ENCODE measurements around the gene FAM200B. TPM values are rescaled to one million over a fixed set of nuclear protein-coding genes. Genes with fewer than 3 reads are reported as not detected.

FAM200B gene
- total RNA-seq, 1 donor from 2014 or later: 29.1 TPM

GRCh38 chr4:15651676-15652075 lies 30.0 kb upstream of the FAM200B start:
- H3K4me1 ChIP-seq: peaks cover 89% of the 10 kb centered on the region
- intact Hi-C loops (cut with micrococcal nuclease): no loop called here
- no peaks in the 10 kb centered on the region for H3K27me3 ChIP-seq (ENCODE audit: low read depth)
- H3K27ac ChIP-seq (replicated peaks): peak overlapping the region; percentile 99
- no peak for DNase-seq
- TF ChIP-seq CTCF (IDR thresholded peaks at IDR 0.05; ENCODE audit: borderline replicate concordance): no peak
- H3K4me3 ChIP-seq: peak overlapping the region; percentile 82
- H3K9me3 ChIP-seq (replicated peaks): no peaks in the 10 kb centered on the region
- H3K36me3 ChIP-seq: no peaks in the 10 kb centered on the region

- Histone ChIP-seq H3K36me3 (no peaks in the 10 kb centered on the region), H3K4me1 (peaks cover 84% of the 10 kb centered on the region), H3K9me3 (replicated peaks) (no peaks in the 10 kb centered on the region), H3K27ac (replicated peaks) (peak overlapping the region; percentile 99), H3K27me3 (ENCODE audit: low read depth) (no peaks in the 10 kb centered on the region), H3K4me3 (peak overlapping the region; percentile 82)
- intact Hi-C loops (cut with micrococcal nuclease): no loop called here
- no peak for DNase-seq
- no peak for TF ChIP-seq CTCF (IDR thresholded peaks at IDR 0.05; ENCODE audit: borderline replicate concordance)
These were observed 29.4 kb upstream of the FAM200B start for GRCh38 chr4:15652191-15652590.

- DNase-seq: no peak
- TF ChIP-seq CTCF (IDR thresholded peaks at IDR 0.05; ENCODE audit: borderline replicate concordance): no peak
- Histone ChIP-seq H3K4me1 (peaks cover 77% of the 10 kb centered on the region), H3K9me3 (replicated peaks) (no peaks in the 10 kb centered on the region), H3K36me3 (no peaks in the 10 kb centered on the region), H3K27ac (replicated peaks) (peak overlapping the region; percentile 99), H3K4me3 (peak overlapping the region; percentile 82), H3K27me3 (ENCODE audit: low read depth) (no peaks in the 10 kb centered on the region)
- intact Hi-C loops (cut with micrococcal nuclease): no loop called here
These were observed 28.8 kb upstream of the FAM200B start for GRCh38 chr4:15652841-15653240.

- Histone ChIP-seq H3K4me3 (peak overlapping the region; percentile 82), H3K27me3 (ENCODE audit: low read depth) (no peaks in the 10 kb centered on the region), H3K4me1 (peaks cover 72% of the 10 kb centered on the region), H3K36me3 (no peaks in the 10 kb centered on the region), H3K27ac (replicated peaks) (peak overlapping the region; percentile 99), H3K9me3 (replicated peaks) (no peaks in the 10 kb centered on the region)
- intact Hi-C loops (cut with micrococcal nuclease): no loop called here
- TF ChIP-seq CTCF (IDR thresholded peaks at IDR 0.05; ENCODE audit: borderline replicate concordance): no peak
- DNase-seq: no peak
These were observed 28.2 kb upstream of the FAM200B start for GRCh38 chr4:15653420-15653819.

- Histone ChIP-seq H3K36me3 (no peaks in the 10 kb centered on the region), H3K27me3 (ENCODE audit: low read depth) (no peaks in the 10 kb centered on the region), H3K4me3 (peak overlapping the region; percentile 82), H3K9me3 (replicated peaks) (no peaks in the 10 kb centered on the region), H3K4me1 (peaks cover 66% of the 10 kb centered on the region), H3K27ac (replicated peaks) (peak overlapping the region; percentile 99)
- DNase-seq: no peak
- intact Hi-C loops (cut with micrococcal nuclease): no loop called here
- TF ChIP-seq CTCF (IDR thresholded peaks at IDR 0.05; ENCODE audit: borderline replicate concordance): no peak
These were observed 27.6 kb upstream of the FAM200B start for GRCh38 chr4:15653864-15654592.

Data from left ventricle myocardium inferior (tissue), 1 donor.